ENCODE results near the gene MARS2.

MARS2 gene

GRCh38 chr2:197674060-197674459 is 31.1 kb upstream of the MARS2 start:
- Histone ChIP-seq H2AFZ (ENCODE audit: low read length) (no peak overlapping the region), H3K27me3 (ENCODE audit: insufficient read depth, low read length) (no peaks in the 10 kb centered on the region), H3K36me3 (ENCODE audit: insufficient read depth, low read length) (no peaks in the 10 kb centered on the region), H3K4me1 (ENCODE audit: insufficient read depth, low read length, severe bottlenecking) (no peaks in the 10 kb centered on the region), H3K4me3 (ENCODE audit: low read depth, low read length, poor library complexity, severe bottlenecking) (no peak overlapping the region), H3K79me2 (ENCODE audit: insufficient read depth, low read length) (no peaks in the 10 kb centered on the region), H3F3A (ENCODE audit: insufficient read depth, low read length) (no peaks in the 10 kb centered on the region), H3K4me2 (ENCODE audit: low read length) (no peak overlapping the region), H3K9me2 (ENCODE audit: low read depth, low read length) (no peaks in the 10 kb centered on the region), H3K9ac (ENCODE audit: low read length) (no peak overlapping the region), H3K9me3 (ENCODE audit: low read length) (no peaks in the 10 kb centered on the region), H3K27ac (ENCODE audit: low read depth, low read length, poor library complexity, severe bottlenecking) (no peak overlapping the region), H4K20me1 (ENCODE audit: insufficient read depth, low read length) (no peaks in the 10 kb centered on the region)
- TF ChIP-seq CTCF (IDR thresholded peaks at IDR 0.05; ENCODE audit: low read length) = no peak
- TF ChIP-seq EZH2 (IDR thresholded peaks at IDR 0.05; ENCODE audit: borderline replicate concordance, low read length) = no peak

GRCh38 chr2:197674591-197674990 is 30.6 kb upstream of the MARS2 start:
- H3K4me3 ChIP-seq (ENCODE audit: low read depth, low read length, poor library complexity, severe bottlenecking) = no peak overlapping the region
- no peaks in the 10 kb centered on the region for H3K79me2 ChIP-seq (ENCODE audit: insufficient read depth, low read length)
- no peak overlapping the region for H3K9ac ChIP-seq (ENCODE audit: low read length)
- no peaks in the 10 kb centered on the region for H3K27me3 ChIP-seq (ENCODE audit: insufficient read depth, low read length)
- no peak overlapping the region for H3K27ac ChIP-seq (ENCODE audit: low read depth, low read length, poor library complexity, severe bottlenecking)
- TF ChIP-seq EZH2 (IDR thresholded peaks at IDR 0.05; ENCODE audit: borderline replicate concordance, low read length) (no peak), CTCF (IDR thresholded peaks at IDR 0.05; ENCODE audit: low read length) (no peak)
- H3F3A ChIP-seq (ENCODE audit: insufficient read depth, low read length) = no peaks in the 10 kb centered on the region
- no peaks in the 10 kb centered on the region for H3K4me1 ChIP-seq (ENCODE audit: insufficient read depth, low read length, severe bottlenecking)
- H3K9me2 ChIP-seq (ENCODE audit: low read depth, low read length) = no peaks in the 10 kb centered on the region
- no peaks in the 10 kb centered on the region for H3K36me3 ChIP-seq (ENCODE audit: insufficient read depth, low read length)
- H3K9me3 ChIP-seq (ENCODE audit: low read length) = no peaks in the 10 kb centered on the region
- no peak overlapping the region for H2AFZ ChIP-seq (ENCODE audit: low read length)
- H4K20me1 ChIP-seq (ENCODE audit: insufficient read depth, low read length) = no peaks in the 10 kb centered on the region
- H3K4me2 ChIP-seq (ENCODE audit: low read length) = no peak overlapping the region

- H3K4me2 ChIP-seq (ENCODE audit: low read length) = no peak within 1 kb of the TSS
- no peak for TF ChIP-seq CTCF (IDR thresholded peaks at IDR 0.05; ENCODE audit: low read length)
- no peak for TF ChIP-seq EZH2 (IDR thresholded peaks at IDR 0.05; ENCODE audit: borderline replicate concordance, low read length)
- H3K9me3 ChIP-seq (ENCODE audit: low read length) = no peaks in the 10 kb centered on the region
- H3F3A ChIP-seq (ENCODE audit: insufficient read depth, low read length) = no peaks in the 10 kb centered on the region
- H4K20me1 ChIP-seq (ENCODE audit: insufficient read depth, low read length) = no peaks in the 10 kb centered on the region
- no peaks in the 10 kb centered on the region for H3K79me2 ChIP-seq (ENCODE audit: insufficient read depth, low read length)
- H3K4me1 ChIP-seq (ENCODE audit: insufficient read depth, low read length, severe bottlenecking) = no peaks in the 10 kb centered on the region
- no peak within 1 kb of the TSS for H3K27ac ChIP-seq (ENCODE audit: low read depth, low read length, poor library complexity, severe bottlenecking)
- H3K9me2 ChIP-seq (ENCODE audit: low read depth, low read length) = no peaks in the 10 kb centered on the region
- H3K27me3 ChIP-seq (ENCODE audit: insufficient read depth, low read length) = no peaks in the 10 kb centered on the region
- no peak within 1 kb of the TSS for H3K9ac ChIP-seq (ENCODE audit: low read length)
- H3K4me3 ChIP-seq (ENCODE audit: low read depth, low read length, poor library complexity, severe bottlenecking) = no peak within 1 kb of the TSS
- H3K36me3 ChIP-seq (ENCODE audit: insufficient read depth, low read length) = no peaks in the 10 kb centered on the region
- H2AFZ ChIP-seq (ENCODE audit: low read length) = no peak within 1 kb of the TSS
These were observed 29.9 kb upstream of the MARS2 start, which contains the start of gene RFTN2 for GRCh38 chr2:197675246-197675645. Gene RFTN2, minus strand, starts transcription at chr2:197675587. Its CDS starts 129 bp downstream, at chr2:197675458.
